Endothelial cell of umbilical vein (primary cell): Measurements from ENCODE around the gene DGKH. TPM values are rescaled to one million over a fixed set of nuclear protein-coding genes. Genes with fewer than 3 reads are reported as not detected.

Source experiments
- BruUV-seq: library from RNA; stranded (reverse); fragments of 400-500 nt; replicated peaks from 2 replicates; lab custom pipeline; 2021; lab: Mats Ljungman, UMichigan
- CTCF ChIA-PET: fragments of 300-600, 350-600 bp; sonication (Branson Sonifier 250); formaldehyde crosslinking; loops from one replicate; lab custom pipeline; 2021; ENCODE audit warnings: antibody characterized with exemption, inconsistent platforms; lab: Charles Lee
- POLR2A ChIA-PET: fragments of 300-600, 350-600 bp; sonication (Branson Sonifier 250); formaldehyde crosslinking; loops from one replicate; lab custom pipeline; 2021; ENCODE audit warnings: antibody characterized with exemption, inconsistent platforms; lab: Charles Lee
- DNase-seq: peaks from one replicate; pipeline ENCODE4 v3.0.0-alpha.2; 2011; ENCODE audit warnings: low read depth, low spot score
- FAIRE-seq: peaks from 2 replicates; lab custom pipeline; 2011; peaks lifted over from hg19 to GRCh38; lab: Jason Lieb, UNC
- H2AFZ ChIP-seq: 2 replicates; pipeline ENCODE4 v1.6.0; 2012; ENCODE audit warnings: low read depth, low read length, control low read depth, inconsistent platforms
- H3K27ac ChIP-seq: 2 replicates; pipeline ENCODE4 v1.5.1; 2011; ENCODE audit warnings: low read depth, mild to moderate bottlenecking, control low read depth, low read length, moderate library complexity; ENCODE audit not compliant: insufficient read depth
- H3K27me3 ChIP-seq, 2 experiments: 2 replicates each; pipeline versions ENCODE4 v1.6.0 to v1.6.1; 2011; ENCODE audit warnings: low read length in 2 of 2, mixed read lengths in 1 of 2; ENCODE audit not compliant: control insufficient read depth in 2 of 2, insufficient read depth in 2 of 2
- H3K36me3 ChIP-seq, 2 experiments: 2 replicates in 1 of 2; 3 replicates in 1 of 2; pipeline ENCODE4 v1.5.1; 2011; ENCODE audit warnings: low read length in 2 of 2, mild to moderate bottlenecking in 1 of 2, moderate library complexity in 1 of 2; ENCODE audit not compliant: control insufficient read depth in 2 of 2, insufficient read depth in 2 of 2; ENCODE audit errors: extremely low read depth in 1 of 2
- H3K4me1 ChIP-seq: 3 replicates; pipeline ENCODE4 v1.5.1; 2011; ENCODE audit warnings: mild to moderate bottlenecking, low read length; ENCODE audit not compliant: control insufficient read depth, insufficient read depth; ENCODE audit errors: extremely low read depth
- H3K4me2 ChIP-seq: 2 replicates; pipeline ENCODE4 v1.6.1; 2011; ENCODE audit warnings: low read length, control low read depth, mixed read lengths; ENCODE audit not compliant: insufficient read depth
- H3K4me3 ChIP-seq, 3 experiments: fragments of 200-600 bp in 1 of 3; sonication (generic), shearing (Covaris generic) in 1 of 3; replicated peaks in 1 of 3; 2 replicates each; pipeline ENCODE4 v1.5.1; 2011 to 2016; ENCODE audit warnings: control low read depth in 3 of 3, low read length in 3 of 3, mild to moderate bottlenecking in 2 of 3, inconsistent platforms in 1 of 3, low read depth in 1 of 3, moderate library complexity in 1 of 3; ENCODE audit not compliant: insufficient read depth in 1 of 3
- H3K79me2 ChIP-seq: 2 replicates; pipeline ENCODE4 v1.6.0; 2012; ENCODE audit warnings: low read length, inconsistent platforms; ENCODE audit not compliant: control insufficient read depth, insufficient read depth
- H3K9ac ChIP-seq: replicated peaks from 2 replicates; pipeline ENCODE3; 2011; ENCODE audit warnings: low read length, control low read depth; ENCODE audit not compliant: insufficient read depth; ENCODE audit errors: extremely low read depth
- H3K9me1 ChIP-seq: replicated peaks from 3 replicates; pipeline ENCODE4 v1.6.0; 2011; ENCODE audit warnings: mild to moderate bottlenecking, low read length; ENCODE audit not compliant: control insufficient read depth, insufficient read depth; ENCODE audit errors: extremely low read depth
- H3K9me3 ChIP-seq: replicated peaks from 2 replicates; pipeline ENCODE4 v1.5.1; 2012; ENCODE audit warnings: low read length, inconsistent platforms; ENCODE audit not compliant: control insufficient read depth, insufficient read depth
- H4K20me1 ChIP-seq: replicated peaks from 2 replicates; pipeline ENCODE3; 2011; ENCODE audit warnings: mild to moderate bottlenecking, low read length; ENCODE audit not compliant: control insufficient read depth, insufficient read depth; ENCODE audit errors: extremely low read depth
- EZH2 ChIP-seq: IDR thresholded peaks from 2 replicates; pipeline ENCODE4 v1.6.1; 2012; ENCODE audit warnings: borderline replicate concordance, low read depth, mild to moderate bottlenecking, moderate library complexity, low read length, inconsistent platforms; ENCODE audit not compliant: severe bottlenecking
- FOS ChIP-seq: IDR thresholded peaks from 2 replicates; pipeline ENCODE4 v1.6.1; 2011; ENCODE audit warnings: mild to moderate bottlenecking, low read length, moderate library complexity, borderline replicate concordance; ENCODE audit not compliant: insufficient read depth
- GATA2 ChIP-seq: IDR thresholded peaks from 2 replicates; pipeline ENCODE4 v1.7.0; 2011; ENCODE audit warnings: low read depth, mild to moderate bottlenecking, moderate library complexity, mixed read lengths, low read length; ENCODE audit not compliant: insufficient read length, insufficient read depth
- JUN ChIP-seq: IDR thresholded peaks from 2 replicates; pipeline ENCODE4 v1.6.1; 2011; ENCODE audit warnings: borderline replicate concordance, low read depth; ENCODE audit not compliant: insufficient read length, insufficient read depth
- MYC ChIP-seq: IDR thresholded peaks from one replicate; pipeline ENCODE4 v1.6.1; 2011; ENCODE audit warnings: mild to moderate bottlenecking, low read depth, low read length
- POLR2A ChIP-seq: IDR thresholded peaks from 2 replicates; pipeline ENCODE4 v1.6.1; 2012; ENCODE audit warnings: low read depth, mild to moderate bottlenecking, control low read depth, low read length
- POLR2AphosphoS5 ChIP-seq: IDR thresholded peaks from 2 replicates; pipeline ENCODE4 v1.6.1; 2012; ENCODE audit warnings: low read depth, mild to moderate bottlenecking, control low read depth, low read length, moderate library complexity; ENCODE audit not compliant: insufficient read depth
- dilution Hi-C: fragments of 300-500 bp; cut with MboI; formaldehyde crosslinking; loops from one replicate; pipeline ENCODE4 v1.15.0; 2019; ENCODE audit warnings: low sequenced_read_pairs; ENCODE audit not compliant: extremely low pct_ligation_motif_present
- intact Hi-C: fragments of 100-400 bp; cut with micrococcal nuclease; formaldehyde crosslinking; loops from one replicate; pipeline ENCODE4 v1.10.0; 2022
- polyA plus RNA-seq, 4 experiments: library from polyadenylated mRNA; depleted of rRNA in 3 of 4; stranded (reverse) in 3 of 4; unstranded in 1 of 4; fragments of >200 nt; gene quantifications; 2 replicates each; pipeline versions ENCODE4 v1.2.1 to v1.2.3, GENCODE V29; 2011 to 2012; ENCODE audit warnings: missing spikeins in 1 of 4
- total RNA-seq: library from RNA; stranded (reverse); gene quantifications from 2 replicates; pipeline ENCODE4 v1.2.3, GENCODE V29; 2021
- TF ChIP-seq, protein P1 (sequence below): IDR thresholded peaks from 2 replicates; pipeline ENCODE4 v1.6.1; 2011; ENCODE audit not compliant: insufficient read depth, insufficient read length
- TF ChIP-seq, protein P2 (sequence below), 2 donors: IDR thresholded peaks; 1 replicate in 1 of 2; 2 replicates in 1 of 2; pipeline ENCODE4 v1.5.1; 2011; ENCODE audit warnings: low read length in 2 of 2, mild to moderate bottlenecking in 2 of 2, moderate library complexity in 2 of 2, control low read depth in 1 of 2, inconsistent platforms in 1 of 2, low read depth in 1 of 2; ENCODE audit not compliant: insufficient read depth in 1 of 2; ENCODE audit errors: extremely low read depth in 1 of 2

Gene DGKH
- total and polyA plus RNA-seq, 2 donors (not counting 3 experiments of a cell fraction or from before 2014, with no cell fraction given): 4.1 to 30.1 TPM

DNA sequence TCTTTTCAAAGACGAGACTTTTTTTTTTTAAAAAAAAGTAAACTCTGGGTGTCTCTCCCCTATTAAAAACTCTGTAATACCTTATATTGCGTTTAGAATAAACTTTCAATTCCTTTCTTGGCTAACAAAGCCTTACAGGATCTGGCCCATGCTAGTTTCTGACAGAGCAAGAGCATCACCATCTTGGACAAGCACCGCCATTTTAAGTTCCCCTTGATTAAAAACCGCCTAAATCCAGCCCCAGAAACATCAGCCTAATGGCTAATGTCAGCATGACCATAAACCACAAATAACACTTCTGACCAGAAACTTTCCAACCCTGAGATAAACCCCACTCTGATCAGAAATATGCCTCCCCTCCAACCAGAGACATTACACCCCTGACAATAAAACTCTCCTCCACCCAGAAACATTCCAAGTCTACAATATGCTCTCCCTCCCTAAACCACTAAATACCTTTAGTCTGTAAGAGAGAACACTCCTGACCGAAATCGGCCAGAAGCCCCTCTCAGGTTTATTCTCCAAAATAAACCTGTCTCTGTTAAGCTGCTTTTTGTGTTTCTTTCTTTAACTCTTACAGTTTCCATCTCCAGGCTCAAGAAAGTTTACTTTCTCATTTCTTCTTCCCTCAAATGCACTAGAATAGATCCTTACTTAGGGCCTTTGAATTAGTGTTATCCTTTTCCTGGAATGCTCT lies 221.9 kb downstream of the DGKH start:
- H4K20me1 ChIP-seq: no peaks in the 10 kb centered on the region
- H3K4me2 ChIP-seq: no peak overlapping the region
- dilution Hi-C loops: no loop called here
- DNase-seq (no peak), FAIRE-seq (no peak)
- H3K9me3 ChIP-seq: no peaks in the 10 kb centered on the region
- H3K9me1 ChIP-seq: no peaks in the 10 kb centered on the region
- TF ChIP-seq FOS: no peak
- no peak for TF ChIP-seq JUN
- TF ChIP-seq POLR2A: no peak
- no peak for TF ChIP-seq GATA2
- TF ChIP-seq EZH2: no peak
- TF ChIP-seq, protein P1, sequence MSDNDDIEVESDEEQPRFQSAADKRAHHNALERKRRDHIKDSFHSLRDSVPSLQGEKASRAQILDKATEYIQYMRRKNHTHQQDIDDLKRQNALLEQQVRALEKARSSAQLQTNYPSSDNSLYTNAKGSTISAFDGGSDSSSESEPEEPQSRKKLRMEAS: no peak
- TF ChIP-seq, protein P2, sequence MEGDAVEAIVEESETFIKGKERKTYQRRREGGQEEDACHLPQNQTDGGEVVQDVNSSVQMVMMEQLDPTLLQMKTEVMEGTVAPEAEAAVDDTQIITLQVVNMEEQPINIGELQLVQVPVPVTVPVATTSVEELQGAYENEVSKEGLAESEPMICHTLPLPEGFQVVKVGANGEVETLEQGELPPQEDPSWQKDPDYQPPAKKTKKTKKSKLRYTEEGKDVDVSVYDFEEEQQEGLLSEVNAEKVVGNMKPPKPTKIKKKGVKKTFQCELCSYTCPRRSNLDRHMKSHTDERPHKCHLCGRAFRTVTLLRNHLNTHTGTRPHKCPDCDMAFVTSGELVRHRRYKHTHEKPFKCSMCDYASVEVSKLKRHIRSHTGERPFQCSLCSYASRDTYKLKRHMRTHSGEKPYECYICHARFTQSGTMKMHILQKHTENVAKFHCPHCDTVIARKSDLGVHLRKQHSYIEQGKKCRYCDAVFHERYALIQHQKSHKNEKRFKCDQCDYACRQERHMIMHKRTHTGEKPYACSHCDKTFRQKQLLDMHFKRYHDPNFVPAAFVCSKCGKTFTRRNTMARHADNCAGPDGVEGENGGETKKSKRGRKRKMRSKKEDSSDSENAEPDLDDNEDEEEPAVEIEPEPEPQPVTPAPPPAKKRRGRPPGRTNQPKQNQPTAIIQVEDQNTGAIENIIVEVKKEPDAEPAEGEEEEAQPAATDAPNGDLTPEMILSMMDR (IDR thresholded peaks at IDR 0.05; ENCODE audit: extremely low read depth in 1 of 2, insufficient read depth in 1 of 2, low read depth in 1 of 2, low read length in 2 of 2): no peak
- TF ChIP-seq MYC: no peak
- no peak for TF ChIP-seq POLR2AphosphoS5
- peaks cover 14% of the 10 kb centered on the region for H3K79me2 ChIP-seq
- peaks cover 30% of the 10 kb centered on the region for H3K4me1 ChIP-seq
- POLR2A ChIA-PET: no interaction called here
- no peaks in the 10 kb centered on the region for H3K27me3 ChIP-seq
- intact Hi-C loops: loop anchor here (5.0 kb wide), 1 partner anchor 223 kb away; the partner anchor contains the start of gene DGKH
- no TSS peak for BruUV-seq
- no peak overlapping the region for H3K9ac ChIP-seq
- no peak overlapping the region for H3K4me3 ChIP-seq
- no peaks in the 10 kb centered on the region for H3K36me3 ChIP-seq
- H3K27ac ChIP-seq: no peak overlapping the region
- no peak overlapping the region for H2AFZ ChIP-seq
- CTCF ChIA-PET: no interaction called here
